Psoas muscle (tissue), 8 donors: ENCODE results near the gene MFSD2A. TPM values are rescaled to one million over a fixed set of nuclear protein-coding genes. Genes with fewer than 3 reads are reported as not detected.

Experiments
- ATAC-seq, 4 donors: fragments of 200-7000 bp; cut with Tn5 transposase; one replicate each; pipeline ENCODE4 v1.9.1; 2020; ENCODE audit warnings: moderate library complexity in 3 of 4, mild to moderate bottlenecking in 2 of 4
- DNase-seq, 2 donors: peaks; one replicate each; pipeline ENCODE4 v3.0.0-alpha.2; 2020
- H3K27ac ChIP-seq: fragments of 200-600 bp; one replicate; pipeline ENCODE4 v1.8.0; 2022
- H3K27me3 ChIP-seq, 3 donors: fragments of 200-600 bp in 1 of 3; one replicate each; pipeline versions ENCODE4 v1.6.1 to v1.8.0; 2013 to 2022; ENCODE audit warnings: low read length in 2 of 3, mild to moderate bottlenecking in 2 of 3, moderate library complexity in 1 of 3; ENCODE audit not compliant: insufficient read depth in 3 of 3
- H3K36me3 ChIP-seq, 2 donors: fragments of 200-600 bp in 1 of 2; one replicate each; pipeline versions ENCODE4 v1.6.1 to v1.8.0; 2013 to 2022; ENCODE audit warnings: low read depth in 1 of 2, mild to moderate bottlenecking in 1 of 2, moderate library complexity in 1 of 2; ENCODE audit not compliant: insufficient read depth in 1 of 2
- H3K4me1 ChIP-seq: fragments of 200-600 bp; one replicate; pipeline ENCODE4 v1.8.0; 2022
- H3K4me3 ChIP-seq: fragments of 200-600 bp; one replicate; pipeline ENCODE4 v1.8.0; 2022; ENCODE audit warnings: mild to moderate bottlenecking
- H3K9me3 ChIP-seq: fragments of 200-600 bp; one replicate; pipeline ENCODE4 v1.8.0; 2022
- WGBS, 3 donors: extraction: QIAGEN DNeasy Blood & Tissue Kit; methylation state at CpG; one replicate each; pipeline versions ENCODE4 v1.1.6 to v1.1.7; 2013; 5-methylcytosine and 5-hydroxymethylcytosine counted together
- intact Hi-C, 2 donors: fragments of 100-400 bp; cut with DNase I; formaldehyde crosslinking; loops; one replicate each; pipeline versions ENCODE4 v1.11.0 to v1.14.2; 2022
- polyA plus RNA-seq, 3 donors: library from polyadenylated mRNA; stranded (reverse); fragments of 200-250 nt; gene quantifications; one replicate each; pipeline ENCODE4 v1.2.3, GENCODE V29; 2013
- total RNA-seq, 4 donors: library from RNA; stranded (reverse); fragmentation: NEBNext Ultra II Directional in 2 of 4; extraction: Animal tissue kit (Norgen Biotek cat#: 25700) in 2 of 4; gene quantifications; one replicate each; pipeline versions ENCODE4 v1.2.1 to v1.2.4, GENCODE V29; 2021 to 2023
- TF ChIP-seq, protein P1 (sequence below): fragments of 200-600 bp; IDR thresholded peaks from one replicate; pipeline ENCODE4 v1.8.0; 2022; ENCODE audit warnings: antibody characterized with exemption
- donor health status: healthy with polysubstance abuse.
- donor health status: DM: no; HTN: no; CAD: no; lungs with moderate emphysema.
- donor health status: Bipolar disorder and iron deficiency.
- donor health status: healthy.
- donor health status: DM: yes; HTN: yes; CAD: no.
- donor health status: DM: no; HTN: no; CAD: no.
- donor health status: DM: no; HTN: no; CAD: no.
- donor health status: DM: yes; HTN: yes; CAD: no.

MFSD2A gene
- total and polyA plus RNA-seq, 7 donors, result 0.12 to 2.1 (median 0.50) TPM

DNA sequence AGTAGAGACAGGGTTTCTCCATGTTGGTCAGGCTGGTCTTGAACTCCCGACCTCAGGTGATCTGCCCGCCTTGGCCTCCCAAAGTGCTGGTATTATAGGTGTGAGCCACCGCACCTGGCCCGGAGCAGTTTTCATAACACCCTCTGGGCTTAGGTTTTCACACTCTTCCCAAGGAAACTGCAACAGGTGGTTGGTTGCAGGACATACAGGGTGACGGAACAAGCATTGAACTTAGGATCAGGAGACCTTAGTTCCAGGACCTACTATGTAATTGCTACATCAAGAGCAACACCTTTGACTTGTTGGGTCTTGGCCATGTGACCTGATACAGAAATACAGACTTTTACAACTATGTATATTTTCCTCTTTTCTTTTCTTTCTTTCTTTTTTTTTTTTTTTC, 37.9 kb downstream of the MFSD2A start:
- Histone ChIP-seq H3K4me3 (no peak overlapping the region), H3K27ac (no peak overlapping the region), H3K4me1 (no peaks in the 10 kb centered on the region), H3K9me3 (no peaks in the 10 kb centered on the region), H3K36me3 (no peaks in the 10 kb centered on the region), H3K27me3 (no peaks in the 10 kb centered on the region)
- intact Hi-C loops, result no loop called here
- no peak for ATAC-seq
- 86 to 94% (median 93%) methylated on average over 5 of the region's 5 CpGs for WGBS, 3 donors
- TF ChIP-seq, protein P1, sequence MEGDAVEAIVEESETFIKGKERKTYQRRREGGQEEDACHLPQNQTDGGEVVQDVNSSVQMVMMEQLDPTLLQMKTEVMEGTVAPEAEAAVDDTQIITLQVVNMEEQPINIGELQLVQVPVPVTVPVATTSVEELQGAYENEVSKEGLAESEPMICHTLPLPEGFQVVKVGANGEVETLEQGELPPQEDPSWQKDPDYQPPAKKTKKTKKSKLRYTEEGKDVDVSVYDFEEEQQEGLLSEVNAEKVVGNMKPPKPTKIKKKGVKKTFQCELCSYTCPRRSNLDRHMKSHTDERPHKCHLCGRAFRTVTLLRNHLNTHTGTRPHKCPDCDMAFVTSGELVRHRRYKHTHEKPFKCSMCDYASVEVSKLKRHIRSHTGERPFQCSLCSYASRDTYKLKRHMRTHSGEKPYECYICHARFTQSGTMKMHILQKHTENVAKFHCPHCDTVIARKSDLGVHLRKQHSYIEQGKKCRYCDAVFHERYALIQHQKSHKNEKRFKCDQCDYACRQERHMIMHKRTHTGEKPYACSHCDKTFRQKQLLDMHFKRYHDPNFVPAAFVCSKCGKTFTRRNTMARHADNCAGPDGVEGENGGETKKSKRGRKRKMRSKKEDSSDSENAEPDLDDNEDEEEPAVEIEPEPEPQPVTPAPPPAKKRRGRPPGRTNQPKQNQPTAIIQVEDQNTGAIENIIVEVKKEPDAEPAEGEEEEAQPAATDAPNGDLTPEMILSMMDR, result no peak
- DNase-seq, result no peak

DNA sequence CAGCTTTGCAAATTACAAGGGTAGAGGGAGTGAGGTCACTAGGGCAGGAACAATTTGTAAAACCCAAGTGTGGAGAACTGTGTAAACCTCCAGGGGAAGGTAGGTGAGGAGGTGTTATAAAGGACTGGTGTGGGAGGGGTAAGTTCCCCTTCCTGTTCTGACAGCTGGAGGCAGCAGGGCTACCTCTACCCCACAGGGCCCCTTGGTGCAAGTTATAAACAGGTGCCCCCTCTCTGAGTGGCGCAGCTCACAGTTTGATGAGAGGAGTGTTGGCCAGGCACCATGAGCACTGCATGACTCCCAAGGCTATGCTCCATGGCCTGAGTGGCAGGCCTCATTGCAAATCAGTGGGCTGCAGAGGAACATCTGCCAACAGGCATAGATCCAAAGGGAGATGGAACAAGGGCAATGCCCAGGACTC, 41.0 kb downstream of the MFSD2A start:
- DNase-seq (no peak), ATAC-seq (no peak)
- intact Hi-C loops, result no loop called here
- 69 to 83% (median 78%) methylated on average over 1 of the region's 1 CpG for WGBS, 3 donors
- Histone ChIP-seq H3K4me1 (no peaks in the 10 kb centered on the region), H3K36me3 (no peaks in the 10 kb centered on the region), H3K4me3 (no peak overlapping the region), H3K9me3 (no peaks in the 10 kb centered on the region), H3K27ac (no peak overlapping the region), H3K27me3 (no peaks in the 10 kb centered on the region)
- TF ChIP-seq, protein P1, result no peak

DNA sequence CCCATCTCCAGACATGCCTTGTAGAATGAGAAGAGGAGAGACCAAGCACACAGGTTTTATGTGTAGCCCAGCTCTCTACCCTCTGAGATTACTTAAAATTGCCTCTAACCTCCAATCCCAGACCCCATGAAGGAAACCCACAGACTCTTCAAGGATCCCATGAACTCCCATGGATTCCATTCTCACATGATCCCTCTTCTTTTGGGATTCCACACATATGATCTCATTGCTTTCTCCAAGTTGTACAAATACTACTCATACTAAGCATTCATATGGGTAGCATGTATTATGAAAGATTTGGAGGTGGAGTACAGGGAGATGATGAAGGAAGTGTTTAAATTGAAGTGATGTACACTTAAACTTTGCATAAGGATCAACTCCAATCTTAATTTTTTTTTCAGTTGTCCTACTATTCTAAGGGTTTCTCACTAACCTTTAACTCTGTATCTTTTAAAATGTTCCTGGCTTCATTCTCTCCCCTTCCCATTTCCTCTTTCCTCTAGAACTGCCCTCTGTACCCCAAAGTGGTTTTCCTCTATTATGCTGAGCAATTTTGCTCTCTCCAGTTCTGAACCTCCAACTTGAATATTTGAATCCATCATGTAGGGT, 41.6 kb downstream of the MFSD2A start:
- H3K27ac ChIP-seq, result no peak overlapping the region
- no peaks in the 10 kb centered on the region for H3K9me3 ChIP-seq
- no peak overlapping the region for H3K4me3 ChIP-seq
- no peaks in the 10 kb centered on the region for H3K27me3 ChIP-seq
- TF ChIP-seq, protein P1, result no peak
- intact Hi-C loops, result no loop called here
- H3K36me3 ChIP-seq, result no peaks in the 10 kb centered on the region
- ATAC-seq, result no peak
- DNase-seq, result no peak
- no peaks in the 10 kb centered on the region for H3K4me1 ChIP-seq

DNA sequence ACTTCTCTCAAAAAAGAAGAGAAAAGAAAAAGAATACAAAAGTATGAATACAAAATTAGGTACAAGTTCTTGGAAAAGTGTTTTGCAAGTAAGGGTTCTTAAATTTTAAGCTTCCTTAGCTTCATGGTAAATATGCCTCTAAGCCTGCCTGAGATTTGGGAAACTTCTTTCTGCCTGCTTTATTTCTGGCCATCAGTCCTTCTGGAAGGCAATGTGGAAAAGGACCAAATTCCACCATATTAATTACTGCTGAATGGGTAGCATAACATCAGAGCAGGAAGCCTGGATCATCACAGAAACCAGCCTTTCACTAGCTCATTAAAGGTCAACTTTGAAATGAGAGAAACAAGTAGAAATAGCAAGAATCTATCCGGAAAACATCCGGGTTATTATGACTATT, 46.5 kb downstream of the MFSD2A start:
- ATAC-seq (no peak), DNase-seq (no peak)
- Histone ChIP-seq H3K27ac (no peak overlapping the region), H3K4me3 (no peak overlapping the region), H3K9me3 (peaks cover 4% of the 10 kb centered on the region), H3K27me3 (peaks cover 0 to 3% (median 0%) of the 10 kb centered on the region in 3 donors), H3K4me1 (no peaks in the 10 kb centered on the region), H3K36me3 (no peaks in the 10 kb centered on the region)
- 48 to 64% (median 53%) methylated on average over 2 of the region's 2 CpGs for WGBS, 3 donors
- TF ChIP-seq, protein P1, result no peak
- intact Hi-C loops, result no loop called here
